GM18498 (cell line): ENCODE data around the gene LIX1.
"Not testable (repeated sequence)": the region's sequence is repeated elsewhere in the genome, so short reads cannot be mapped to it uniquely, and the experiment has no call there.

Source experiments
- ATAC-seq: cut with Tn5 transposase; IDR thresholded peaks from one replicate; pipeline ENCODE4 v1.9.1; 2021; ENCODE audit warnings: mild to moderate bottlenecking, moderate library complexity; ENCODE audit not compliant: unreplicated experiment

Gene LIX1

GRCh38 chr5:97143704-97144103 lies 1.3 kb upstream of the LIX1 start:
- ATAC-seq: no peak

GRCh38 chr5:97141539-97141938 lies 872 bp downstream of the LIX1 start:
- no peak for ATAC-seq

- no peak for ATAC-seq
Observed at GRCh38 chr5:97141031-97141430, 1.4 kb downstream of the LIX1 start.

- not testable (repeated sequence) for ATAC-seq
Observed at GRCh38 chr5:97140250-97140649, 2.2 kb downstream of the LIX1 start.

- ATAC-seq: no peak
Observed at GRCh38 chr5:97136475-97136874, 5.9 kb downstream of the LIX1 start.

GRCh38 chr5:97135868-97136267 lies 6.5 kb downstream of the LIX1 start:
- ATAC-seq: no peak

- ATAC-seq: no peak
Observed at GRCh38 chr5:97134634-97135033, 7.8 kb downstream of the LIX1 start.

GRCh38 chr5:97133101-97133500 lies 9.3 kb downstream of the LIX1 start:
- ATAC-seq: no peak

- no peak for ATAC-seq
Observed at GRCh38 chr5:97131921-97132320, 10.5 kb downstream of the LIX1 start.

GRCh38 chr5:97131139-97131710 lies 11.2 kb downstream of the LIX1 start:
- ATAC-seq: no peak

GRCh38 chr5:97127727-97128126 lies 14.7 kb downstream of the LIX1 start:
- ATAC-seq: no peak

- ATAC-seq: no peak
Observed at GRCh38 chr5:97125125-97125683, 17.2 kb downstream of the LIX1 start.

GRCh38 chr5:97124335-97124734 lies 18.1 kb downstream of the LIX1 start:
- ATAC-seq: no peak

- ATAC-seq: no peak
Observed at GRCh38 chr5:97121848-97122247, 20.6 kb downstream of the LIX1 start.

GRCh38 chr5:97120195-97120594 lies 22.2 kb downstream of the LIX1 start:
- ATAC-seq: no peak

GRCh38 chr5:97119007-97119390 lies 23.4 kb downstream of the LIX1 start:
- no peak for ATAC-seq

- peak; percentile 79 for ATAC-seq
Observed at GRCh38 chr5:97118261-97119006, 24.0 kb downstream of the LIX1 start.

- ATAC-seq: no peak
Observed at GRCh38 chr5:97115932-97116331, 26.5 kb downstream of the LIX1 start.

GRCh38 chr5:97112230-97112629 lies 30.2 kb downstream of the LIX1 start:
- no peak for ATAC-seq

GRCh38 chr5:97111616-97112015 lies 30.8 kb downstream of the LIX1 start:
- ATAC-seq: no peak

- ATAC-seq: no peak
Observed at GRCh38 chr5:97111004-97111403, 31.4 kb downstream of the LIX1 start.

- no peak for ATAC-seq
Observed at GRCh38 chr5:97107318-97107717, 35.1 kb downstream of the LIX1 start.

- ATAC-seq: no peak
Observed at GRCh38 chr5:97106216-97106581, 36.2 kb downstream of the LIX1 start.
